ENCODE data around the gene CNN2.

Gene CNN2

GRCh38 chr19:1025960-1026782 is at the start of gene CNN2:
CNN2 (plus strand) TSS chr19:1026608; CDS start chr19:1026662, 54 bp downstream.
- DNase-seq (ENCODE audit: low spot score) = peak; percentile 89

GRCh38 chr19:977058-977464 is 49.3 kb upstream of the CNN2 start:
- DNase-seq (ENCODE audit: low spot score) = no peak

- DNase-seq (ENCODE audit: low spot score) = no peak
These were observed 47.1 kb upstream of the CNN2 start for GRCh38 chr19:979318-979741.

- DNase-seq (ENCODE audit: low spot score) = no peak
These were observed 46.0 kb upstream of the CNN2 start for GRCh38 chr19:980133-980998.

- DNase-seq (ENCODE audit: low spot score) = peak; percentile 88
These were observed 43.7 kb upstream of the CNN2 start for GRCh38 chr19:982567-983170.

- peak; percentile 97 for DNase-seq (ENCODE audit: low spot score)
These were observed 42.0 kb upstream of the CNN2 start, which contains the start of gene WDR18 for GRCh38 chr19:984165-984967. WDR18 (plus strand) TSS chr19:984345; CDS start chr19:984354, 9 bp downstream.

- no peak for DNase-seq (ENCODE audit: low spot score)
These were observed 40.3 kb upstream of the CNN2 start for GRCh38 chr19:986083-986482.

GRCh38 chr19:988081-988480 is 38.3 kb upstream of the CNN2 start:
- DNase-seq (ENCODE audit: low spot score) = no peak

- DNase-seq (ENCODE audit: low spot score) = no peak
These were observed 37.9 kb upstream of the CNN2 start for GRCh38 chr19:988510-988909.

- DNase-seq (ENCODE audit: low spot score) = no peak
These were observed 36.9 kb upstream of the CNN2 start for GRCh38 chr19:989381-990081.

GRCh38 chr19:990119-990571 is 36.3 kb upstream of the CNN2 start:
- DNase-seq (ENCODE audit: low spot score) = no peak

GRCh38 chr19:990746-991145 is 35.7 kb upstream of the CNN2 start:
- DNase-seq (ENCODE audit: low spot score) = no peak

- DNase-seq (ENCODE audit: low spot score) = no peak
These were observed 35.1 kb upstream of the CNN2 start for GRCh38 chr19:991174-991931.

- no peak for DNase-seq (ENCODE audit: low spot score)
These were observed 34.3 kb upstream of the CNN2 start for GRCh38 chr19:991932-992669.

- no peak for DNase-seq (ENCODE audit: low spot score)
These were observed 33.7 kb upstream of the CNN2 start for GRCh38 chr19:992670-993055.

- no peak for DNase-seq (ENCODE audit: low spot score)
These were observed 33.0 kb upstream of the CNN2 start for GRCh38 chr19:993361-993830.

GRCh38 chr19:993831-994393 is 32.5 kb upstream of the CNN2 start:
- DNase-seq (ENCODE audit: low spot score) = no peak

GRCh38 chr19:994516-994915 is 31.9 kb upstream of the CNN2 start:
- DNase-seq (ENCODE audit: low spot score) = no peak
